T-helper 1 cell treated with Interleukin-12 subunit alpha and Interleukin-12 subunit beta and Interleukin-4 antibody, amounts not matched to agents 30 μg/mL and 1 μg/mL, for 36 hours (primary cell): ENCODE data around the gene CDK16.

Experiments
- H3K27ac Mint-ChIP-seq: one replicate; pipeline ENCODE4 v1.8.0; 2021; ENCODE audit warnings: mild to moderate bottlenecking, mixed read lengths
- H3K27me3 Mint-ChIP-seq: one replicate; pipeline ENCODE4 v1.8.0; 2021; ENCODE audit warnings: low read depth, mixed read lengths
- H3K36me3 Mint-ChIP-seq: one replicate; pipeline ENCODE4 v1.8.0; 2021; ENCODE audit warnings: low read depth, mixed read lengths
- H3K4me1 Mint-ChIP-seq: one replicate; pipeline ENCODE4 v1.8.0; 2021; ENCODE audit warnings: low read depth, mixed read lengths
- H3K4me3 Mint-ChIP-seq: one replicate; pipeline ENCODE4 v1.8.0; 2021; ENCODE audit warnings: mild to moderate bottlenecking, moderate library complexity, mixed read lengths
- H3K9me3 Mint-ChIP-seq: one replicate; pipeline ENCODE4 v1.8.0; 2021; ENCODE audit warnings: mixed read lengths

CDK16 gene

GRCh38 chrX:47224896-47225290 is 6.4 kb downstream of the CDK16 start:
- Mint-ChIP-seq H3K9me3 (no peaks in the 10 kb centered on the region), H3K27me3 (no peaks in the 10 kb centered on the region), H3K36me3 (peaks cover 22% of the 10 kb centered on the region), H3K4me1 (peaks cover 12% of the 10 kb centered on the region), H3K27ac (no peak overlapping the region), H3K4me3 (no peak overlapping the region)

GRCh38 chrX:47226071-47226470 is 7.6 kb downstream of the CDK16 start:
- no peaks in the 10 kb centered on the region for H3K9me3 Mint-ChIP-seq
- H3K27ac Mint-ChIP-seq, result no peak overlapping the region
- no peak overlapping the region for H3K4me3 Mint-ChIP-seq
- peaks cover 29% of the 10 kb centered on the region for H3K36me3 Mint-ChIP-seq
- no peaks in the 10 kb centered on the region for H3K27me3 Mint-ChIP-seq
- H3K4me1 Mint-ChIP-seq, result peaks cover 3% of the 10 kb centered on the region

GRCh38 chrX:47226531-47227333 is 8.3 kb downstream of the CDK16 start:
- Mint-ChIP-seq H3K36me3 (peaks cover 29% of the 10 kb centered on the region), H3K4me1 (peaks cover 3% of the 10 kb centered on the region), H3K9me3 (no peaks in the 10 kb centered on the region), H3K4me3 (no peak overlapping the region), H3K27me3 (no peaks in the 10 kb centered on the region), H3K27ac (no peak overlapping the region)

- Mint-ChIP-seq H3K4me1 (peaks cover 3% of the 10 kb centered on the region), H3K27ac (no peak overlapping the region), H3K36me3 (peaks cover 29% of the 10 kb centered on the region), H3K27me3 (no peaks in the 10 kb centered on the region), H3K9me3 (no peaks in the 10 kb centered on the region), H3K4me3 (no peak overlapping the region)
Observed at GRCh38 chrX:47227334-47227583, 8.8 kb downstream of the CDK16 start.

- Mint-ChIP-seq H3K9me3 (no peaks in the 10 kb centered on the region), H3K36me3 (peaks cover 26% of the 10 kb centered on the region), H3K27ac (no peak overlapping the region), H3K27me3 (no peaks in the 10 kb centered on the region), H3K4me1 (peaks cover 3% of the 10 kb centered on the region), H3K4me3 (no peak overlapping the region)
Observed at GRCh38 chrX:47228550-47229270, 10.2 kb downstream of the CDK16 start.

- H3K27ac Mint-ChIP-seq, result no peak overlapping the region
- H3K36me3 Mint-ChIP-seq, result peaks cover 24% of the 10 kb centered on the region
- no peaks in the 10 kb centered on the region for H3K9me3 Mint-ChIP-seq
- no peak overlapping the region for H3K4me3 Mint-ChIP-seq
- H3K27me3 Mint-ChIP-seq, result no peaks in the 10 kb centered on the region
- H3K4me1 Mint-ChIP-seq, result peaks cover 3% of the 10 kb centered on the region
Observed at GRCh38 chrX:47229427-47229826, 10.9 kb downstream of the CDK16 start.

GRCh38 chrX:47230136-47230868 is 11.8 kb downstream of the CDK16 start:
- no peaks in the 10 kb centered on the region for H3K9me3 Mint-ChIP-seq
- no peaks in the 10 kb centered on the region for H3K27me3 Mint-ChIP-seq
- peak overlapping the region; percentile 32 for H3K27ac Mint-ChIP-seq
- H3K4me3 Mint-ChIP-seq, result no peak overlapping the region
- H3K36me3 Mint-ChIP-seq, result peaks cover 25% of the 10 kb centered on the region
- H3K4me1 Mint-ChIP-seq, result peaks cover 6% of the 10 kb centered on the region

GRCh38 chrX:47231167-47231566 is 12.7 kb downstream of the CDK16 start:
- peaks cover 25% of the 10 kb centered on the region for H3K36me3 Mint-ChIP-seq
- H3K9me3 Mint-ChIP-seq, result no peaks in the 10 kb centered on the region
- H3K27me3 Mint-ChIP-seq, result no peaks in the 10 kb centered on the region
- H3K4me3 Mint-ChIP-seq, result no peak overlapping the region
- H3K27ac Mint-ChIP-seq, result no peak overlapping the region
- H3K4me1 Mint-ChIP-seq, result peaks cover 9% of the 10 kb centered on the region

GRCh38 chrX:47232197-47232802 is 13.8 kb downstream of the CDK16 start:
- H3K4me3 Mint-ChIP-seq, result peak overlapping the region; percentile 96
- H3K9me3 Mint-ChIP-seq, result no peaks in the 10 kb centered on the region
- peaks cover 9% of the 10 kb centered on the region for H3K4me1 Mint-ChIP-seq
- peak overlapping the region; percentile 100 for H3K27ac Mint-ChIP-seq
- H3K36me3 Mint-ChIP-seq, result peaks cover 19% of the 10 kb centered on the region
- H3K27me3 Mint-ChIP-seq, result no peaks in the 10 kb centered on the region

- H3K27ac Mint-ChIP-seq, result peak within 1 kb of the TSS; percentile 100
- H3K4me1 Mint-ChIP-seq, result peaks cover 9% of the 10 kb centered on the region
- peak within 1 kb of the TSS; percentile 96 for H3K4me3 Mint-ChIP-seq
- H3K9me3 Mint-ChIP-seq, result no peaks in the 10 kb centered on the region
- H3K36me3 Mint-ChIP-seq, result peaks cover 19% of the 10 kb centered on the region
- H3K27me3 Mint-ChIP-seq, result no peaks in the 10 kb centered on the region
Observed at GRCh38 chrX:47232803-47233332, 14.4 kb downstream of the CDK16 start, which contains the start of gene USP11. TSS of gene USP11 (plus strand) at chrX:47233009. CDS start at chrX:47233044, 35 bp downstream.

GRCh38 chrX:47233333-47234113 is 15.0 kb downstream of the CDK16 start:
- Mint-ChIP-seq H3K4me3 (peak overlapping the region; percentile 96), H3K4me1 (peaks cover 9% of the 10 kb centered on the region), H3K27me3 (no peaks in the 10 kb centered on the region), H3K36me3 (peaks cover 15% of the 10 kb centered on the region), H3K9me3 (no peaks in the 10 kb centered on the region), H3K27ac (peak overlapping the region; percentile 100)

GRCh38 chrX:47234583-47234982 is 16.1 kb downstream of the CDK16 start:
- no peaks in the 10 kb centered on the region for H3K9me3 Mint-ChIP-seq

GRCh38 chrX:47235691-47236103 is 17.2 kb downstream of the CDK16 start:
- H3K36me3 Mint-ChIP-seq, result peaks cover 7% of the 10 kb centered on the region
- H3K9me3 Mint-ChIP-seq, result no peaks in the 10 kb centered on the region
- H3K27ac Mint-ChIP-seq, result no peak overlapping the region
- peaks cover 6% of the 10 kb centered on the region for H3K4me1 Mint-ChIP-seq
- peak overlapping the region; percentile 66 for H3K4me3 Mint-ChIP-seq
- no peaks in the 10 kb centered on the region for H3K27me3 Mint-ChIP-seq

More at GRCh38 chrX:47234583-47234982, 16.1 kb downstream of the CDK16 start:
- Mint-ChIP-seq H3K27ac (peak overlapping the region; percentile 53), H3K4me3 (peak overlapping the region; percentile 25), H3K4me1 (peaks cover 9% of the 10 kb centered on the region), H3K36me3 (peaks cover 10% of the 10 kb centered on the region), H3K27me3 (no peaks in the 10 kb centered on the region)
